ENCODE measurements around the gene PSMC5. TPM values are rescaled to one million over a fixed set of nuclear protein-coding genes. Genes with fewer than 3 reads are reported as not detected.

The PSMC5 gene
- total RNA-seq, 1 experiment from 2014 or later: 145 TPM

DNA sequence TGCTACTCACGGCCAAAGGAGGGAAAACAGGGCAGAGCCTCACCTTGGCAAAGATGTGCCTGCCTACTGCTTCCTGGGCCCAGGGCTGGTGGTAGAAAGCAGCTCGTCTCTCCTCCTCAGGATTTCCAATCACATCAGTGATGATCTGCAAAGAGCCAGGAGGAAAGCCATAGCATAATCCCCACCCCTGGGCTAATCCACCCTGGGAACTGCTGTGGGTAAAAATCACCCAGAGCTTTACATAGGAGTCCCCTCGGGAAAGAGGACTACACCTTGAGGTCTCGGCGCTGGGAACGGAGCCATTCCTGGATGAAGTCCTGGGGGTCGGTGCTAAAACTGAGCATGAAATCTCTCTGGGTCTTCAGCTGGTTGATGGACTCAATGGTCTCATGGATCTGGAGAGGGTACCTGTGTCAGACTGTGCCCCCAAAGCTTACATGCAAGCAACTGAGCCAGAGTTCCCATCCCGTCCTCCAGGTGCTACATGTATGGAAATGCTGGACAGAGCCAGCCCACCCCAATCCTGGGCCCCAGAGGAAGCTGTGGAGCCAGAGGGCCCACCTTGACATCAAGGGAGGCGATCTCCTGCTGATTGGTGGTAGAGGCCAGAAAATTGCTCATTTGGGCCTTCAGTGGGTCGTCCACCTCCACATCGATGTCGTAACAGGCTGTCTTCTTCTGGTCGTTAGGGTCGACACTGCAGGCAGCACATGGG is 6.0 kb downstream of the PSMC5 start:
- no peak for DNase-seq (ENCODE audit: low read depth, low spot score)
- ChIA-PET POLR2A (no interaction called here), CTCF (no interaction called here)
- no peak overlapping the region for H3K4me3 ChIP-seq (ENCODE audit: low read depth in 2 of 2, low read length in 2 of 2)
- H3K27ac ChIP-seq (ENCODE audit: low read length): no peak overlapping the region
- H3K9me3 ChIP-seq (ENCODE audit: control insufficient read depth, insufficient read depth, low read depth, low read length): no peaks in the 10 kb centered on the region
- H3K27me3 ChIP-seq (ENCODE audit: control insufficient read depth, insufficient read depth, low read length): no peaks in the 10 kb centered on the region
- no TSS peak for BruUV-seq (replicated peaks)
- TF ChIP-seq, protein P1, sequence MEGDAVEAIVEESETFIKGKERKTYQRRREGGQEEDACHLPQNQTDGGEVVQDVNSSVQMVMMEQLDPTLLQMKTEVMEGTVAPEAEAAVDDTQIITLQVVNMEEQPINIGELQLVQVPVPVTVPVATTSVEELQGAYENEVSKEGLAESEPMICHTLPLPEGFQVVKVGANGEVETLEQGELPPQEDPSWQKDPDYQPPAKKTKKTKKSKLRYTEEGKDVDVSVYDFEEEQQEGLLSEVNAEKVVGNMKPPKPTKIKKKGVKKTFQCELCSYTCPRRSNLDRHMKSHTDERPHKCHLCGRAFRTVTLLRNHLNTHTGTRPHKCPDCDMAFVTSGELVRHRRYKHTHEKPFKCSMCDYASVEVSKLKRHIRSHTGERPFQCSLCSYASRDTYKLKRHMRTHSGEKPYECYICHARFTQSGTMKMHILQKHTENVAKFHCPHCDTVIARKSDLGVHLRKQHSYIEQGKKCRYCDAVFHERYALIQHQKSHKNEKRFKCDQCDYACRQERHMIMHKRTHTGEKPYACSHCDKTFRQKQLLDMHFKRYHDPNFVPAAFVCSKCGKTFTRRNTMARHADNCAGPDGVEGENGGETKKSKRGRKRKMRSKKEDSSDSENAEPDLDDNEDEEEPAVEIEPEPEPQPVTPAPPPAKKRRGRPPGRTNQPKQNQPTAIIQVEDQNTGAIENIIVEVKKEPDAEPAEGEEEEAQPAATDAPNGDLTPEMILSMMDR (IDR thresholded peaks at IDR 0.05): no peak
- TF ChIP-seq, protein P2, sequence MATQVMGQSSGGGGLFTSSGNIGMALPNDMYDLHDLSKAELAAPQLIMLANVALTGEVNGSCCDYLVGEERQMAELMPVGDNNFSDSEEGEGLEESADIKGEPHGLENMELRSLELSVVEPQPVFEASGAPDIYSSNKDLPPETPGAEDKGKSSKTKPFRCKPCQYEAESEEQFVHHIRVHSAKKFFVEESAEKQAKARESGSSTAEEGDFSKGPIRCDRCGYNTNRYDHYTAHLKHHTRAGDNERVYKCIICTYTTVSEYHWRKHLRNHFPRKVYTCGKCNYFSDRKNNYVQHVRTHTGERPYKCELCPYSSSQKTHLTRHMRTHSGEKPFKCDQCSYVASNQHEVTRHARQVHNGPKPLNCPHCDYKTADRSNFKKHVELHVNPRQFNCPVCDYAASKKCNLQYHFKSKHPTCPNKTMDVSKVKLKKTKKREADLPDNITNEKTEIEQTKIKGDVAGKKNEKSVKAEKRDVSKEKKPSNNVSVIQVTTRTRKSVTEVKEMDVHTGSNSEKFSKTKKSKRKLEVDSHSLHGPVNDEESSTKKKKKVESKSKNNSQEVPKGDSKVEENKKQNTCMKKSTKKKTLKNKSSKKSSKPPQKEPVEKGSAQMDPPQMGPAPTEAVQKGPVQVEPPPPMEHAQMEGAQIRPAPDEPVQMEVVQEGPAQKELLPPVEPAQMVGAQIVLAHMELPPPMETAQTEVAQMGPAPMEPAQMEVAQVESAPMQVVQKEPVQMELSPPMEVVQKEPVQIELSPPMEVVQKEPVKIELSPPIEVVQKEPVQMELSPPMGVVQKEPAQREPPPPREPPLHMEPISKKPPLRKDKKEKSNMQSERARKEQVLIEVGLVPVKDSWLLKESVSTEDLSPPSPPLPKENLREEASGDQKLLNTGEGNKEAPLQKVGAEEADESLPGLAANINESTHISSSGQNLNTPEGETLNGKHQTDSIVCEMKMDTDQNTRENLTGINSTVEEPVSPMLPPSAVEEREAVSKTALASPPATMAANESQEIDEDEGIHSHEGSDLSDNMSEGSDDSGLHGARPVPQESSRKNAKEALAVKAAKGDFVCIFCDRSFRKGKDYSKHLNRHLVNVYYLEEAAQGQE (IDR thresholded peaks at IDR 0.05; ENCODE audit: insufficient read depth in 1 of 2, low read depth in 2 of 2, low read length in 1 of 2): no peak
- TF ChIP-seq SIN3A (IDR thresholded peaks at IDR 0.05; ENCODE audit: borderline replicate concordance, insufficient read depth, low read depth, low read length): no peak
- TF ChIP-seq TCF7L2 (IDR thresholded peaks at IDR 0.05; ENCODE audit: low read depth, low read length): no peak
- no peak; the same call in 1 of the 2 replicates for TF ChIP-seq POLR2AphosphoS5 (IDR thresholded peaks at IDR 0.05; ENCODE audit: low read depth, low read length)
- H3K4me1 ChIP-seq (ENCODE audit: control insufficient read depth, insufficient read depth, low read length): peaks cover 13% of the 10 kb centered on the region
- ATAC-seq: no peak
- in situ Hi-C loops (cut with HindIII; ENCODE audit: low pct_unique_long_range_greater_than_20kb, low sequenced_read_pairs) (no loop called here), intact Hi-C loops (cut with micrococcal nuclease; ENCODE audit: unreplicated experiment) (no loop called here)
- peaks cover 22% of the 10 kb centered on the region for H3K36me3 ChIP-seq (ENCODE audit: control insufficient read depth, insufficient read depth, low read length)

- TF ChIP-seq SIN3A (IDR thresholded peaks at IDR 0.05; ENCODE audit: borderline replicate concordance, insufficient read depth, low read depth, low read length) (no peak), POLR2AphosphoS5 (IDR thresholded peaks at IDR 0.05; ENCODE audit: low read depth, low read length) (no peak), TCF7L2 (IDR thresholded peaks at IDR 0.05; ENCODE audit: low read depth, low read length) (no peak)
- TF ChIP-seq, protein P1 (IDR thresholded peaks at IDR 0.05): no peak
- TF ChIP-seq, protein P2 (IDR thresholded peaks at IDR 0.05; ENCODE audit: insufficient read depth in 1 of 2, low read depth in 2 of 2, low read length in 1 of 2): no peak
- intact Hi-C loops (cut with micrococcal nuclease; ENCODE audit: unreplicated experiment): no loop called here
- CTCF ChIA-PET: no interaction called here
Measured at GRCh38 chr17:63833741-63834373, 6.6 kb downstream of the PSMC5 start.

More at GRCh38 chr17:63833741-63834373, 6.6 kb downstream of the PSMC5 start:
- ATAC-seq (no peak), DNase-seq (ENCODE audit: low read depth, low spot score) (no peak)
- H3K27me3 ChIP-seq (ENCODE audit: control insufficient read depth, insufficient read depth, low read length): no peaks in the 10 kb centered on the region
- H3K9me3 ChIP-seq (ENCODE audit: control insufficient read depth, insufficient read depth, low read depth, low read length): no peaks in the 10 kb centered on the region
- BruUV-seq (replicated peaks): no TSS peak
- H3K4me3 ChIP-seq (ENCODE audit: low read depth in 2 of 2, low read length in 2 of 2): no peak overlapping the region
- in situ Hi-C loops (cut with HindIII; ENCODE audit: low pct_unique_long_range_greater_than_20kb, low sequenced_read_pairs): no loop called here
- peaks cover 8% of the 10 kb centered on the region for H3K4me1 ChIP-seq (ENCODE audit: control insufficient read depth, insufficient read depth, low read length)
- peaks cover 16% of the 10 kb centered on the region for H3K36me3 ChIP-seq (ENCODE audit: control insufficient read depth, insufficient read depth, low read length)
- POLR2A ChIA-PET: no interaction called here
- H3K27ac ChIP-seq (ENCODE audit: low read length): no peak overlapping the region

All from Panc1 (cell line).